Prostate gland (tissue), 2 donors: Measurements from ENCODE around the gene EIF4G3. TPM values are rescaled to one million over a fixed set of nuclear protein-coding genes. Genes with fewer than 3 reads are reported as not detected.
"Not testable (repeated sequence)": the region's sequence is repeated elsewhere in the genome, so short reads cannot be mapped to it uniquely, and the experiment has no call there.

Experiments used
- DNase-seq: peaks from one replicate; pipeline ENCODE4 v3.0.0-alpha.2; 2019; ENCODE audit warnings: low spot score
- H3K27ac ChIP-seq, 2 donors: fragments of 200-600 bp; sonication (generic); 2 replicates each; pipeline ENCODE4 v1.5.1; 2017 to 2019
- H3K27me3 ChIP-seq: fragments of 200-600 bp; sonication (generic); replicated peaks from 2 replicates; pipeline ENCODE4 v1.5.1; 2019; ENCODE audit not compliant: insufficient read depth
- H3K36me3 ChIP-seq, 2 donors: fragments of 200-600 bp; sonication (generic); 1 replicate in 1 of 2; 2 replicates in 1 of 2; pipeline versions ENCODE4 v1.5.1 to v1.8.1; 2017 to 2019
- H3K4me1 ChIP-seq: fragments of 200-600 bp; sonication (generic); replicated peaks from 2 replicates; pipeline ENCODE4 v1.5.1; 2019
- H3K4me3 ChIP-seq, 2 donors: fragments of 200-600 bp; sonication (generic); 2 replicates each; pipeline ENCODE4 v1.5.1; 2017 to 2019
- H3K9me3 ChIP-seq: fragments of 200-600 bp; sonication (generic); 2 replicates; pipeline ENCODE4 v1.5.1; 2017
- CTCF ChIP-seq, 4 experiments: fragments of 200-600 bp in 2 of 4; fragments of 450-650 bp in 2 of 4; sonication (generic) in 2 of 4; IDR thresholded peaks; 1 replicate in 3 of 4; 2 replicates in 1 of 4; pipeline ENCODE4 v1.5.1; 2016 to 2019; ENCODE audit warnings: antibody characterized with exemption in 4 of 4, mild to moderate bottlenecking in 2 of 4, moderate library complexity in 2 of 4
- POLR2A ChIP-seq: fragments of 450-650 bp; IDR thresholded peaks from one replicate; pipeline ENCODE4 v1.6.1; 2016; ENCODE audit warnings: antibody characterized with exemption, mild to moderate bottlenecking
- POLR2AphosphoS5 ChIP-seq: sonication (generic); formaldehyde crosslinking; IDR thresholded peaks from one replicate; pipeline ENCODE4 v1.6.1; 2017; ENCODE audit warnings: antibody characterized with exemption
- WGBS: methylation state at CpG from one replicate; pipeline ENCODE4 v1.1.5; 2018; 5-methylcytosine and 5-hydroxymethylcytosine counted together
- intact Hi-C: fragments of 100-400 bp; cut with DNase I; formaldehyde crosslinking; loops from one replicate; pipeline ENCODE4 v1.14.2; 2022
- total RNA-seq, 2 donors: library from RNA; depleted of rRNA; stranded (reverse); fragments of >200 nt; gene quantifications; one replicate each; pipeline ENCODE4 v1.1.0, GENCODE V29; 2016

EIF4G3 gene
- total RNA-seq, 2 donors from 2014 or later, result 28.3 to 81.1 TPM

GRCh38 chr1:21217812-21218596 lies 41.3 kb upstream of the EIF4G3 start:
- intact Hi-C loops, result no loop called here
- Histone ChIP-seq H3K4me3 (no peak overlapping the region), H3K27me3 (no peaks in the 10 kb centered on the region), H3K27ac (no peak overlapping the region), H3K9me3 (no peaks in the 10 kb centered on the region), H3K36me3 (peaks cover 0 to 3% of the 10 kb centered on the region in 2 donors), H3K4me1 (no peaks in the 10 kb centered on the region)
- TF ChIP-seq CTCF (IDR thresholded peaks at IDR 0.05) (peak in 1 of 4 experiments; percentile 25), POLR2AphosphoS5 (no peak), POLR2A (no peak)
- 87% methylated on average over 19 of the region's 20 CpGs for WGBS
- DNase-seq, result no peak

GRCh38 chr1:21216835-21217811 lies 40.4 kb upstream of the EIF4G3 start:
- DNase-seq, result peak; percentile 23
- intact Hi-C loops, result no loop called here
- Histone ChIP-seq H3K9me3 (no peaks in the 10 kb centered on the region), H3K27me3 (no peaks in the 10 kb centered on the region), H3K4me3 (no peak overlapping the region), H3K36me3 (peaks cover 0 to 3% of the 10 kb centered on the region in 2 donors), H3K27ac (no peak overlapping the region), H3K4me1 (no peaks in the 10 kb centered on the region)
- WGBS, result 82% methylated on average over 18 of the region's 19 CpGs
- TF ChIP-seq CTCF (IDR thresholded peaks at IDR 0.05) (peak; percentile 38 to 71 (median 54)), POLR2A (no peak)

GRCh38 chr1:21212126-21212525 lies 35.4 kb upstream of the EIF4G3 start:
- Histone ChIP-seq H3K4me3 (no peak overlapping the region), H3K36me3 (no peaks in the 10 kb centered on the region), H3K27ac (no peak overlapping the region), H3K4me1 (no peaks in the 10 kb centered on the region), H3K27me3 (no peaks in the 10 kb centered on the region), H3K9me3 (no peaks in the 10 kb centered on the region)
- TF ChIP-seq POLR2AphosphoS5, result no peak
- no peak for TF ChIP-seq POLR2A
- TF ChIP-seq CTCF (IDR thresholded peaks at IDR 0.05), result no peak
- intact Hi-C loops, result no loop called here
- no peak for DNase-seq
- WGBS, result 34% methylated on average over 3 of the region's 3 CpGs

- 87% methylated on average over 6 of the region's 6 CpGs for WGBS
Measured at GRCh38 chr1:21208137-21208700, 31.5 kb upstream of the EIF4G3 start.

GRCh38 chr1:21206117-21206516 lies 29.4 kb upstream of the EIF4G3 start:
- Histone ChIP-seq H3K9me3 (no peaks in the 10 kb centered on the region), H3K27me3 (no peaks in the 10 kb centered on the region), H3K4me1 (no peaks in the 10 kb centered on the region), H3K4me3 (no peak overlapping the region), H3K27ac (no peak overlapping the region), H3K36me3 (no peaks in the 10 kb centered on the region)
- DNase-seq, result no peak
- intact Hi-C loops, result no loop called here
- WGBS, result 83% methylated on average over 2 of the region's 2 CpGs
- TF ChIP-seq POLR2AphosphoS5, result no peak
- no peak for TF ChIP-seq CTCF (IDR thresholded peaks at IDR 0.05)
- TF ChIP-seq POLR2A, result no peak

More at GRCh38 chr1:21208137-21208700, 31.5 kb upstream of the EIF4G3 start:
- H3K4me1 ChIP-seq, H3K27me3 ChIP-seq, H3K36me3 ChIP-seq, intact Hi-C loops, H3K9me3 ChIP-seq, DNase-seq, H3K4me3 ChIP-seq, H3K27ac ChIP-seq: not testable (repeated sequence)
